Fibroblast of the conjunctiva (primary cell): ENCODE results near the gene NUDT1.
"Not testable (repeated sequence)": the region's sequence is repeated elsewhere in the genome, so short reads cannot be mapped to it uniquely, and the experiment has no call there.

Source experiments
- DNase-seq: peaks from one replicate; pipeline ENCODE4 v3.0.0-alpha.2; 2010; ENCODE audit warnings: low read depth

NUDT1 gene

DNA sequence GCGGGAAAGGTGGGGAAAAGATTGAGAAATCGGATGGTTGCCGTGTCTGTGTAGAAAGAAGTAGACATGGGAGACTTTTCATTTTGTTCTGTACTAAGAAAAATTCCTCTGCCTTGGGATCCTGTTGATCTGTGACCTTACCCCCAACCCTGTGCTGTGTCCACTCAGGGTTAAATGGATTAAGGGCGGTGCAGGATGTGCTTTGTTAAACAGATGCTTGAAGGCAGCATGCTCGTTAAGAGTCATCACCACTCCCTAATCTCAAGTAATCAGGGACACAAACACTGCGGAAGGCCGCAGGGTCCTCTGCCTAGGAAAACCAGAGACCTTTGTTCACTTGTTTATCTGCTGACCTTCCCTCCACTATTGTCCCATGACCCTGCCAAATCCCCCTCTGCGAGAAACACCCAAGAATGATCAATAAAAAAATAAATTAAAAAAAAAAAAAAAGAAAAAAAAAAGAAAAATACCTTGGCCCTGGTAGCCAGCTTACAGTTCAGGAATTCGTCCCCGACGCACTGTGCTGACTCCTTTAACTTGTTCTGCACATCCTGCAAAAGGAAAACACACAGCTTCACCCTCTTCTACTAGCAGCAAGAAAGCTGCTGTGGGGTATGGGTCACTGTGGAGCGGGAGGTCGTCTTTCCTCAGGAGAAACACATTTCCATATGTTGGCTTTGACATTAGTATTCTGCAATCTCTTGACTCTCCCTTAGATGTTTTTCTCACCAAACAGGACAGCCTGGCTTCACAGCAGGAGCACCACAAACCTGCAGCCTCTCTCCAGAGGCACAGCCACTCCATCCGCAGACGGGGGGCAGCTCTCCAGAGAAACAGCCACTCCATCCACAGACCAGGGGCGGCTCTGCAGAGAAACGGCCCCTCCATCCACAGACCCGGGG is 27.3 kb downstream of the NUDT1 start:
- DNase-seq = not testable (repeated sequence)

DNA sequence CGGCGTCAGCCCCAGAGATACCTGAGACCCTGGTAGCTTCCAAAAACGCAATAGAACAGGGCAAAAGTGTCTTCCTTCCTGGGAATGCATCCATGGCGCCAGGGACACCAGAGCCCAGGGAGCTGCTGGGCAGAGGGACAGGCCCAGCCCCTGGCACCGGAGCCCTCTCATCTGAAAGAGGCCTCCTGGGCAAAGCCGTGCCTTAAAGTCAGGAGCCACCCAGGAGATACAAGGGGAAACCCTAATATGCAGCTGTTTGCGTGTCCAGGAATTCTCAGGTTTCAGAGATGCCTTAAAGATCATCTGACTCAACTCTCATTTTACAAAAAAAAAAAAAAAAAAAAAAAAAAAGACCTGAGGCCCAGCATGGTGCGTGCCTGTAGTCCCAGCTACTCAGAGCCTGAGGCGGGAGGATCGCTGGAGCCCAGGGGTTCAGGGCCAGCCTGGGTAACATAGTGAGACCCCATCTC is 28.0 kb downstream of the NUDT1 start:
- DNase-seq = no peak

DNA sequence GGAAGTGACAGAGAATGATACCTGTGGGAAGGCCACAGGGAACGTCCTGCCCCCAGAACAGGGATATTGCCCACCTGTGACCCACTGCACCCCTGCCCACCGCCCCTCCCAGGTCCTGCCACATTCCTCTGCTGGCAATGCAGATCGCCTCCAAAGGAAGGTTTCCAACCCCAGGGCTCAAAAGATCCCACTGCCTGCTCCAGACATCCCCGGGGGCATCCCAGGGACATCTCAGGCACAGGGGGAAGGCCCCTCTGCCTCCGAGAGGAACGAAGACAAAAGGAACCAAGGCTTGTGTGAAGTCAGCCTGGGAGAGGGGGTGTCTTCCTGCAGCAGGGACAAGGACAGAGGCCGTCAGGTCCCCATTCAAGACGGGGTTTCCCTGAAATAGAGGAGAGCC is 28.5 kb downstream of the NUDT1 start:
- no peak for DNase-seq

DNA sequence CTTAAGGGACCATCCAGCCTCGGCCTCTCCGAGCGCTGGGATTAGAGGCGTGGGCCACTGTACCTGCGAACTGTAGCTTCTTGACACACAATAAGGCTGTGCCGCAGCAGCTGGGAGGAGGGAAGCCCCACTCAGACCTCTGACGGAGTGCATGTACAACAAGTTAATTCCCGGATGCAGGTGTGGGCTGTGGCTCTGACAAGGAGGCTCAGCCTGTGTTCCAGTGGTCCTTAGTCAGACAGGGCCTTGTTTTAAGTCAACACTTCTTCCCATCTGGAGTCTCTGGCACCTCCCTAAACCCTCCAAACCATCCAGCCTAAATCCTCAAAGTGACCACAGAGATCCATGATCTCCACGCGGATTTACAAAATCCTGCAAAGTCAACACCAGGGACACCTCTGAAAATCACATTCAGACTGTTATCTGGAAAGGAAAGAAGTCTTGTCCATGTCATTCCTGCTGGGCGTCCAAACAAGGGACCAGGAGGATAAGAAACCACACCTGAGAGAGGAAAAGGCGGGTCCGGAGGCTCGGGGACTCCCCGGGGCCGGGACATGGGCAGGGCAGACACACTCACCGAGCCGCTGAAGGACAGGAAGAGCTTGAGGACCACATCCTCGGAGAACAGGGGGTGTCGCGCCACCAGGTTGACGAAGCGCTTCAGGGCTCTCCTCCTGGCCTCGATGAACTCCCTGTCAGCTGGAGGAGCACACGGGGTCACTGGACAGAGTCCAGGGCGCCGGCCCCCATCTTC is 29.4 kb downstream of the NUDT1 start:
- no peak for DNase-seq

DNA sequence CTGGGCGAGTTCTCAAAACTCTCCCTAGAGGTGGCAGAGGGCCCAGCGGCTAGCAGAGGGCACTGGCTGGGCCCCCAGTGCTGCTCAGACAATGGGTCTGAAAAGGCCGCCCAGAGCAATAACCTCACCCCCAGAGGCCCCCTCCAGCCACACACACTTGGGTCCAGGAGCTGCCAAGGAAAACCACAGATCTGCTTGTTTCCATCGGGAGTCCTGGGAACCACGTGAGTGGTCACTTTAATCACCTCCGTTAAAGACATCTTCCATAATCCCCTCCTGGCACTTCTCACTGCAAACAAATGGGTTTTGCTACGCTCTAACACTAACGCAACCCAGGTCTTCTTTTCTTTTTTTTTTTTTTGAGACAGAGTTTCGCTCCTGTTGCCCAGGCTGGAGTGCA is 30.0 kb downstream of the NUDT1 start:
- DNase-seq = no peak

DNA sequence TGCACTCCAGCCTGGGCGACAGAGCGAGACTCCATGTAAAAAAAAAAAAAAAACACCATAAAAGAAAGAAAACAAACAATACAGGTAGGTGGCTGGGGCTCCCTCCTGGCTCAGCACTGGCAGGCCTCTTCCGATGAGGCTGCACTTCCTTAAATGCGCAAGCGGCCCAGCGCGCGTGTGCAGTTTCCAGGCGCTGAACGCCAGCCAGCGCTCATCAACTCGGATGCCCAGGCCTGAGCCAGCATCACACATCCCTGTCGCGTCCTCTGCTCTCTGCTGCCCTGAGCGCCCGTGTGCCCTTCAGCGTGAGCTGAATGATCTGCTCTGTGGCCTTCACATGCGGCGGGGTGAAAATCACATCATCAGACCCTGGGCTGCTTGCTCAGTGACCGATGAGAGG is 31.8 kb downstream of the NUDT1 start:
- DNase-seq = no peak

DNA sequence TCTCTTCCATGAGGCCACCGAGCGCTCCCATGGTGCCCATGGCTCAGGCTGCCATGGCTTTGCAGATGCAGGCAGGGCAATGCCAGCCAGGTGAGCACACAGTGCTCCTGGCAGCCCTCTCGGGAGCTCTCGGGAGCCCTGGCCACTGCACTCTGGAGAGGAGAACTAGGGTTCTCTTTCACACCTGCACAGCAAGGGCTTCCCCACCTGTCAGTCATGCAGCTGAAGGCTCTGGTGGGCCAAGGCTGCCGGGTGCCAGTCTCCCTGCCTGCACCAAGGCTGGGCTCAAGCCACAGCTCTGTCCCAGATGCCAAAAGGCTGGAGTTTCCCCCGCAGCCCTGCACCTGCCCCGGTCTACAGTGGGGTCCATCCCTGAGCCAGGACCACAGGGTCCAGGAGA is 32.6 kb downstream of the NUDT1 start:
- no peak for DNase-seq

DNA sequence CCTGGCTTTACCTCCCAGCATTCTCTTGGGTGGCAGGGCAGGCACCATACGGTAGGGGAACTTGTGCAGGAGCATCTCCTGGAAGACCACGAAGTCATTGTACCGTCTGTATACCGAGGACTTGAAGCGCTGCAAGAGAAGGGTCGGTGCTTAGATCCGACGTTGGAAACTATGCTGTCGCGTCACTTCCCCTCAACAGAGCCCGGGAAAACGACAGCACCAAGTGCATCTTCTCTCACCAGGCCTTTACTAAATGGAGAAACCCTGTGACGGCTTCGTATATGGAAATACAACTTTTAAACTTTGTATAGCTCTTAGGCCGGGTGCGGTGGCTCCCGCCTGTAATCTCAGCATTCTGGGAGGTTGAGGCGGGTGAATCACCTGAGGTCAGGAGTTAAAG is 33.1 kb downstream of the NUDT1 start:
- DNase-seq = no peak

DNA sequence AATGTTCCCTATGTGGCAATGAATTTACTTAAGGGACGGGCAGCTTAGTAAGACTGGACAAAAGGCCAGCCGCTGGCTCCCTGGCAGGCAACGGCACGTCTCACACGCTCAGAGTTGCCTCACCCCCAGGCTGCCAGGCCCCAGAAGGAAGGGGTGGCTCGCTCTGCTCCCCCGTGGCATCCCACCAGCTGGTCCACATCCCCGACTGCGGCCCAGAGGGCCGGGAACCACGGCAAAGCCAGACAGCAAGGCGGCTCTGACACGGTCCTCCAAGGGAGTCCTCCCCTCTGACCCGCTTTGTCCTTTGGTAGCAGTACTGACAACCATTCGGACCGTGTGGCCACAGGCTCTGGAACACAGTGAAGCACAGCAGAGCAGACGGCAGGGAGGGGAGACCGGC is 34.1 kb downstream of the NUDT1 start:
- DNase-seq = no peak

DNA sequence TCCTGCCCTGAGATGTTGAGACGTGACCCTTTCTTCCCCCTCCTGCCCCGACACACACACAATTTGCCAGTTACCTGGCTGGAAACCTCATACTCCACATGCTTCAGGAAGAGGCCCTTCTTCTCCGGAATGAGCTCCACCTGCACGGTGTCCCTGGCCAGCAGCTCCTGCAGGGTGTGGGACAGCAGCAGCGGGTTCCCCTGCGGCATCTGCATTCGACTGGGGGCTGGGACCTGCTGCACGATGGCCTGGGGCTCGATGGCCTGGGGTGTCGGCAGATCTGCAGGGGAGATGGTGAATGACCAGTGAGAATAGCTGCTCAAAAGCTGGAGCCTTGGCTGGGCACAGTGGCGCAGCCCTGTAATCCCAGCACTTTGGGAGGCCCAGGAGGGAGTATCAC is 36.0 kb downstream of the NUDT1 start:
- no peak for DNase-seq

DNA sequence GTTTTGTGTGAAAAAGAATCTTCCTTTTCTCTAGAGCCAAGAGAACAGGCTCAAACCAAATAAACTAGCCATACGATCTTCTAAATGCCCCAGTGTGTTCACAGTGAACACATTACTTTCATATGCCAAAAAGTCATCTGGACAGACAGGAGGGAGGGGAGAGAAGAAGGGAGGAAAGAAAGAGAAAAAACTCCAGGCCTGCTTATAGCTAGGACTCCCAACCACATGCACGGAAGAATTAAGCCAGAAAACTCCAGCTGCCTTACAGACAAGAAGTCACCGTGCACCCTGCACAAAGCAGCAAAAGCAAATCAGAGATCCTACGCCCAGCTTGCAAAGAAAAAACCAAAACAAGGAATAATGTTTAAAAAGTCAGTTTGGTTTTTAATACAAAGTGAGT is 37.9 kb downstream of the NUDT1 start:
- no peak for DNase-seq

DNA sequence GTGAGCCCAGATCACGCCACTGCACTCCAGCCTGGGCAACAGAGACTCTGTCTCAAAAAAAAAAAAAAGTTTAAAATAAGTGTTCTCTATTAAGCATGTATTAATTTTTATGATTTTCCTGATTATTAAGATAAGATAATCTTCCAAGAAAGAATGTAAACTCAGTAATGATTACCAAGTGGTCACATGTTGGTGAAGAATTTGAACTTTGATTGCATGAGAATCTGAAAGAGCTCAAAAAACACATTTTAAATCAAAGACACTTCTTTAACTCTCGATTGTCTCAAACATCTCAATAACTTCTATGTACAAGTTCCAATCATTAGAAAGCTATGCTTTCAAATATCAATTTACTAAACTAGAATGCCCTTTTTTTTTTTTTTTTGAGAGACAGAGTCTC is 38.4 kb downstream of the NUDT1 start:
- DNase-seq = no peak

DNA sequence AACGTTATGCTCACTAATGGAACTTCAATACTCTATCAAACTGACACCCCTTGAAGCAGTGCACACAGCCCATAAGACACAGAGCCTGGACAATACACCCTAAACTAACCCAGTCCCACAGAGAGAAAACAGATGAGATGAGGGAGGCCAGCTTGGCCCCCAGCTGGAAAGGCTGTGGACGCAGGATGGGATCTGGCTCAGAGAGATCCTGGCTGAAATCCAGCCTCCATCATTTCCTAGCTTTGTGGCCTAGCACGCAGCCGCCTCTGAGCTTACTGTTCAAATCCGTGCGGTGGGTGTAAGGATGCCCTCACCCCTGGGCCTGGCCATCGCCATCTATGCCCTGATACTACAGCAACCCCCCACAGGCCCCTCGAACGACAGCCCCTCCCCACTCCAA is 39.5 kb downstream of the NUDT1 start:
- DNase-seq = no peak

DNA sequence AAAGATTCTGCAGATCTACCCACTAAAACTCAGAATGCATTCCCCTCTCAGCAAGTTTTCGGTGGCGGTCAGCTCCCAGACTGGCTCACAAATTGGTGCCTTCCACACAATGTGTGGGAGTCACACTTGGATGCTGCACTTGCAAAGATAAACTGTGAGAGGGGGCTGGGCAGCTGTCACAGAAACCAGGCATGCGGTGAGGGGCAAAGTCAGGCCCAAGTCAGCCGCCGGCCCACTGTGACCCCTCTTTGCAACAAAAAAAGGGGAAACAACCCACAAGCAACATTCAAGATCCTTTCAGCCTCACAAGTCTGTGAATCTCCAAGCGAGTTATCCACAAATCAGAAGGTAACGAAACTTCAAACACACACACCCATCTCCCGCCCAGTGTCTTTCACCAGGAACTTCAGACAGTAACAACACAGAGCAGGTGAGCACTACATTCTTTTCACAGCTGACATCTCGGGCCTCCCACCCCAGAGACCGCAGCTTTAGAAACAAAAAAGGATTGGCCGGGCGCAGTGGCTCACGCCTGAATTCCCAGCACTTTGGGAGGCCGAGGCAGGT is 40.2 kb downstream of the NUDT1 start:
- no peak for DNase-seq

DNA sequence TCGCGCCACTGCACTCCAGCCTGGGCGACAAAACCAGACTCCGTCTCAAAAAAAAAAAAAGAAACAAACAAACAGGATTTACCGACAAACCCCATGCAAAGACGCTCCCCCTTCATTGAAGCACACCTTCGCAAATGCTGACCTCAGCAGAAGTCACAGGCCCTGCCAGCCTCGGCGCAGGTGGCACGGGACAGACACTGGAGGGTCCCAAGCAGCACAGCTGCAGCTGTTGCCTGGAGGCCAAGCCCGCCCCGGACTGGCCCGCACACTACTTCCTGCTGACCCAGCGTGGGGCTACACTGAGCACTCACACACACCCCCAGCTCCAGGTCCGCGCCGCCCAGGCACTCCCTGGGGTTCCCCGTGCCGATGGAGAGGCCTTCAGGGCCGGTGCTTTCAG is 41.0 kb downstream of the NUDT1 start:
- no peak for DNase-seq

DNA sequence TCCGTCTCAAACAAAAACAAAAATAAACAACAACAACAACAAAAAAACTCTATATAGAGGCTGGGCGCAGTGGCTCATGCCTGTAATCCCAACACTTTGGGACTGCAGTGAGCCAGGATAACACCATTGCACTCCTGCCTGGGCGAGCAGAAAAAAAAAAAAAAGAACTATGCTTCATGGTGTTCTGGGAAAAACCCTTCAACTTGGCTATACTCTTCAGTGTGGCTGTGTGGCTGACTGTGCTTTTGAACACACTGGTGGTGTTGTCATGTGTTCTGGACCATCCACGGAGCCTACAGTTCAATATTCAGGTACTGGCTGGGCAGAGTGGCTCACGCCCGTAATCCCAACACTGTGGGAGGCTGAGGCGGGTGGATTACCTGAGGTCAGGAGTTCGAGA is 45.7 kb downstream of the NUDT1 start:
- no peak for DNase-seq

DNA sequence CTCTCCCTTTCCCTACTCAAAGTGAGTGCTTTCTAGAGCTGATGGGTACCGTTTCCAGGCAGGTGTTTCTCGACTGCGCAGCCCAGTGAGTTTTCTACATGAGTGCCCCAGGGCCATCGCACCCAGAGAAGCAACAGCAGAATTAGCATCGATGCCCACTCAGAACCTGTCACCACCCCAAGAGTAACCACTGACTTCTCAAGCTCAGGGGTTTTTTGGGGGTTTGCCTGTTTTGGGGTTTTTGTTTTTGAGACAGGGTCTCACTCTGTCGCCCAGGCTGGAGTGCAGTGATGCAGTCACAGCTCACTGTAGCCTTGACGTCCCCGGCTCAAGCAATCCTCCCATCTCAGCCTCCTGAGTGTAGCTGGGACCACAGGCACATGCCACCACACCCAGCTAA is 46.5 kb downstream of the NUDT1 start:
- DNase-seq = no peak

DNA sequence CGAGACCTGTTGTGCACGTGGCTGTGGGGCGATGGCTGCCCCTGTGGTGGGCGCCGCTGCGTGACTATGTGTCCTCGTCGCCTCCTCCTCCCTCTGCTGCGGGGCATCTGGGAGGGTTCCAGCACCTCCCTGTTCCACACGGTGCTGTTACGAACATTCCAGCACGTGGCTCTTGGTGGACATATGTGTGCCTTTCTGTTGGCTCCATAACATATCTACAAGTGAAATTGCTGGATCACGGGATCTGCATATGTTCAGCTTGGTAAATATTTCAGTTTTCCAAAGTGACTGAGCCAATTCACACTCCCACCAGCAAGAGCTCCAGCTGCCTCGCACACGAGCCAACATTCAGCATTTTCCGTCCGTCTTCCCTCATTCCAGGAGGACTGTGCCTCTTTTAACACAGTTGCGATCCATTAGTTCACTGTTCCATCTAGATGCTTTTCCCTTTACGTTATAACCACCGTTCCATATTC is 47.1 kb downstream of the NUDT1 start:
- no peak for DNase-seq

DNA sequence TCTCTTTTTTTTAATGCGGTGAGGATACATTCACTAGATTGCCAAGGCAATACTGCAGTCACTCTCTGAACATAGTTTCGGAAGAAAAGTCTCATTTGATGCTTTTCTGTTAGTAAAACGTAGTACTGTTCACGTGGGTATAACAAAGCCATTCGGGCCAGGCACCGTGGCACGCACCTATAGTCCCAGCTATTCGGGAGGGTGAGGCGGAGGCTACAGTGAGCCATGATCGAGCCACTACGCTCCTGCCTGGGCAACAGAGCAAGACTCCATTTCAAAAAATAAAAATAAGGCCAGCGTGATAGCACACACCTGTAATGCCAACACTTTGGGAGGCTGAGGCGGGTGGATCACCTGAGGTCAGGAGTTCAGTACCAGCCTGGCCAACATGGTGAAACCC is 47.6 kb downstream of the NUDT1 start:
- DNase-seq = no peak

DNA sequence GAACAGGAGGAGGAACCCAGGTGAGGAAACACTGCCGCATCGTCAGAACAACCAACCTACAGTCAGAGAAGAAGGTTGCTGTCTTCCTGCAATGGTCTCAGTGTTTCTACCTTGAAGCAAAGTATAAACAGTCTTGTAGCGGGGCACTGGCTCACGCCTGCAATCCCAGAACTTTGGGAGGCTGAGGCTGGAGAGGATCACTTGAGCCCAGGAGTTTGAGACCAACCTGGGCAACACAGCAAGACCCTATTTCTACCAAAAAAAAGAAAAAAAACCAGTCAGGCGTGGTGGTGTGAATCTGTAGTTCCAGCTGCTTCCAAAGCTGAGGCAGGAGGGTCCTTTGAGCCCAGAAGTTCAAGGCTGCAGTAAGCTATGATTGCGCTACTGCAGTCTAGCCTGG is 48.9 kb downstream of the NUDT1 start:
- DNase-seq = no peak

DNA sequence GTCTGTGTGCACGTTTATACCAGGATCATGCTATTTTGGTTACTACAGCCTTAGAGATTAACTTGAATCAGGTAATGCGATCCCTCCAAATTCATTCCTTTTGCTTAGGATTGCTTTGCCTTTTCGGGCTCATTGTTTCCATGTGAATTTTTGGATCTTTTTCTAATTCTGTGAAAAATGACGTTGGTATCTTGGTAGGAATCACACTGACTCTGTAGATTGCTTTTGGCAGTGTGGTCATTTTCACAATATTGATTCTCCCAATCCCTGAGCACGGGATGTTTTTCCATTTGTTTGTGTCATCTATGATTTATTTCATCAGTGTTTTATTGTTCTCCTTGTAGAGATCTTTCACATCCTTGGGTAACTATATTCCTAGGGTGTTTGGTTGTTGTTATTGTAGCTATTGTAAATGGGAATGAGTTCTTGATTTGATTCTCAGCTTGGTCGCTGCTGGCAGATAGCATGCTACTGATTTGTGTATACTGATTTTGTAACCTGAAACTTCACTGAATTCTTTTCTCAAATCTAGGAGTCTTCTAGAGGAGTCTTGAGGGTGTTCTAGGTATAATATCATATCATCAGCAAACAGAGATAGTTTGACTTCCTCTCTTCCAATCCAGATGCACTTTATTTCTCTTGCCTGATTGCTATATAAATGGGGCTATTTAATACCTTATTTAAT is 54.1 kb downstream of the NUDT1 start:
- DNase-seq = no peak

DNA sequence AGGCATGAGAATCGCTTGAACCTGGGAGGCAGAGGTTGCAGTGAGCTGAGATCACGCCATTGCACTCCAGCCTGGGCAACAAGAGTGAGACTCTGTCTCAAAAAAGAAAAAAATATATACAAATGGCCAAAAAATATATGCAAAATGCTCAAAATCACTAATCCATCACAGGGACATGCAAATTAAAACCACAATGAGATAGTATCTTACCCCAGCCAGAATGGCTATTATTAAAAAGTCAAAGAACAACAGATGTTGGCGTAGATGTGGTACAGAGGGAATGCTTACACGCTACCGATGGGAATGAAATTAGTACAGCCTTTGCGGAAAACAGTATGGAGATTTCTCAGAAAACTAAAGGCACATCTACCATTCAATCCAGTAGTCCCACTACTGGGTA is 54.8 kb downstream of the NUDT1 start:
- DNase-seq = no peak
